Measurements from ENCODE around the gene PTPRG. TPM values are rescaled to one million over a fixed set of nuclear protein-coding genes. Genes with fewer than 3 reads are reported as not detected.
"Not testable (repeated sequence)": the region's sequence is repeated elsewhere in the genome, so short reads cannot be mapped to it uniquely, and the experiment has no call there.

The PTPRG gene
- total RNA-seq, 1 donor from 2014 or later, result 61.4 TPM

- DNase-seq (ENCODE audit: low spot score), result no peak
These were observed 435.0 kb downstream of the PTPRG start for GRCh38 chr3:61996366-61996765.

GRCh38 chr3:61997101-61997500 is 435.7 kb downstream of the PTPRG start:
- DNase-seq (ENCODE audit: low spot score), result no peak

GRCh38 chr3:62003835-62004234 is 442.5 kb downstream of the PTPRG start:
- no peak for DNase-seq (ENCODE audit: low spot score)

- no peak for DNase-seq (ENCODE audit: low spot score)
These were observed 445.7 kb downstream of the PTPRG start for GRCh38 chr3:62007036-62007435.

GRCh38 chr3:62010989-62011388 is 449.6 kb downstream of the PTPRG start:
- no peak for DNase-seq (ENCODE audit: low spot score)

GRCh38 chr3:62011666-62012065 is 450.3 kb downstream of the PTPRG start:
- no peak for DNase-seq (ENCODE audit: low spot score)

- no peak for DNase-seq (ENCODE audit: low spot score)
These were observed 452.6 kb downstream of the PTPRG start for GRCh38 chr3:62013951-62014350.

GRCh38 chr3:62015111-62015510 is 453.7 kb downstream of the PTPRG start:
- no peak for DNase-seq (ENCODE audit: low spot score)

GRCh38 chr3:62019906-62020305 is 458.5 kb downstream of the PTPRG start:
- DNase-seq (ENCODE audit: low spot score), result no peak

- no peak for DNase-seq (ENCODE audit: low spot score)
These were observed 459.3 kb downstream of the PTPRG start for GRCh38 chr3:62020706-62021105.

- no peak for DNase-seq (ENCODE audit: low spot score)
These were observed 460.9 kb downstream of the PTPRG start for GRCh38 chr3:62022312-62022711.

GRCh38 chr3:62024882-62025281 is 463.5 kb downstream of the PTPRG start:
- DNase-seq (ENCODE audit: low spot score), result no peak

GRCh38 chr3:62025913-62026312 is 464.5 kb downstream of the PTPRG start:
- no peak for DNase-seq (ENCODE audit: low spot score)

GRCh38 chr3:62027241-62027640 is 465.9 kb downstream of the PTPRG start:
- DNase-seq (ENCODE audit: low spot score), result no peak

GRCh38 chr3:62027796-62028195 is 466.4 kb downstream of the PTPRG start:
- no peak for DNase-seq (ENCODE audit: low spot score)

GRCh38 chr3:62028236-62028635 is 466.9 kb downstream of the PTPRG start:
- DNase-seq (ENCODE audit: low spot score), result no peak

- no peak for DNase-seq (ENCODE audit: low spot score)
These were observed 471.4 kb downstream of the PTPRG start for GRCh38 chr3:62032738-62033137.

- no peak for DNase-seq (ENCODE audit: low spot score)
These were observed 474.2 kb downstream of the PTPRG start for GRCh38 chr3:62035402-62036057.

GRCh38 chr3:62036726-62037125 is 475.4 kb downstream of the PTPRG start:
- no peak for DNase-seq (ENCODE audit: low spot score)

- not testable (repeated sequence) for DNase-seq (ENCODE audit: low spot score)
These were observed 477.4 kb downstream of the PTPRG start for GRCh38 chr3:62038798-62039197.

- no peak for DNase-seq (ENCODE audit: low spot score)
These were observed 478.2 kb downstream of the PTPRG start for GRCh38 chr3:62039586-62039985.

GRCh38 chr3:62041681-62042080 is 480.3 kb downstream of the PTPRG start:
- DNase-seq (ENCODE audit: low spot score), result no peak

GRCh38 chr3:62044874-62045411 is 483.6 kb downstream of the PTPRG start:
- no peak for DNase-seq (ENCODE audit: low spot score)

- DNase-seq (ENCODE audit: low spot score), result no peak
These were observed 485.0 kb downstream of the PTPRG start for GRCh38 chr3:62046326-62046725.
